ENCODE results near the gene WBP4.

GRCh38 chr13:41056194-41056593, 5.1 kb upstream of the WBP4 start:
- TF ChIP-seq YY1 (IDR thresholded peaks at IDR 0.05) (no peak), CTCF (IDR thresholded peaks at IDR 0.05; ENCODE audit: low read depth, low read length, missing input control) (no peak), RXRA (IDR thresholded peaks at IDR 0.05) (no peak), TAF1 (conservative IDR thresholded peaks at IDR 0.05) (no peak), FOXA1 (IDR thresholded peaks at IDR 0.05) (no peak)
